HG03103 (cell line): ENCODE results near the gene NECAB2.

Experiments
- ATAC-seq: cut with Tn5 transposase; IDR thresholded peaks from one replicate; pipeline ENCODE4 v1.9.1; 2021; ENCODE audit warnings: low read depth; ENCODE audit not compliant: unreplicated experiment

Gene NECAB2

DNA sequence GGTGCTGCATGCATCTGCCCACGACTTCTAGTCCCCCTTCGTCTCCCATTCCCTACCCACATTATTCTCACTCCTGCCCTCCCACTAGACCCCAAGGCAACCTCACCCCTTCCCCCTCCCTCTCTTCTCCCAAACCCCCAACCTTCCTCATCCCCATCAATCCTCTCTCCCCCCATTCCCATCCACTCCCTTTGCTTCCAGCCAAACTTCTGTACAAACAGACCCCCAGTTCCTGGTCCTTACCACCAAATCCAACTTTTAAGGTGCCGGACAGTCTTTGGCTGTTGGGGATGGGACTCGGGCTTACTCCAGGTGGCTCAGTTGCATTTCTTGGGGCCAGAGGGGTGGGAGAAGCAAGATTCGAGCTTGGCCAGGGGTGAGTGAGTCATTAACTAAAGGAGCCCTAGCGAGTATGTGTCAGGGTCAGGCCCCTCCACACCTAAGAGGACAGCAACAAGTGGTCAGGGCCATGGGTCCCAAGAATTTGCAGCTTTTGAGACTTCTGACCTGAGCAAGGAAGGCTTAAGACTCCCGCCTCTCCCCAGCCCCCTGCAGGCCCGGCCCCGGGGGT, 74.3 kb downstream of the NECAB2 start, which contains the start of gene SLC38A8:
Gene SLC38A8, minus strand, starts transcription at position 488 of the 571 bp plus-strand sequence. CDS start 638 bp downstream, outside the sequence.
- ATAC-seq = no peak

DNA sequence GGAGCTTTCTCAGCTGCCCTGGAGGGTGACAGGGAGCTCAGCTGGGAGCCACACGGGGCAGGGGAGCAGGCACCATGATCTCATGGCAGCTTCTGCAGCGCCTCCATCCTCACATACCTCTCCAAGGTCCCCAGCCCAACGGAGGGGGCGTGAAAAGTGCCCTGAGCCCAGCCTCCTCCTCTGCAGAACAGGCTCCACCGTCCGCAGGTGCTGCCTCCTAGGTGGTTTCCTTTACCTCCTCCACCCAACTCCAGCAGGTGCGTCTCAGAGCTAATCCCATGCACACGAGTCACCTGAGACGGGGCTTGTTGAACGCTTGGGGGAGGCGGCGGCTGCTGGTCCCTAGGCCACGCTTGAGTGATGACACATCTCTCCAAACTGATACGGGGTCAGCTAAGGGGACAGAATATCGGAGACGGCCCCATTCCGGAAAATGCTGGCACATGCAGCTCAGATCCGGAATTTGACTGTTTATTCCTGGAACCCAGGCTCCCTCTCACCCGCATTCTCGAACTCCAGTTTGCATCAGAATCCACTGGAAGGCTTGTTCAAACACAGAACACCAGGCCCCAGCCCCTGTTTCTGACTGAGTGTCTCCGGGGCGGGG, 74.9 kb downstream of the NECAB2 start:
- ATAC-seq = no peak

DNA sequence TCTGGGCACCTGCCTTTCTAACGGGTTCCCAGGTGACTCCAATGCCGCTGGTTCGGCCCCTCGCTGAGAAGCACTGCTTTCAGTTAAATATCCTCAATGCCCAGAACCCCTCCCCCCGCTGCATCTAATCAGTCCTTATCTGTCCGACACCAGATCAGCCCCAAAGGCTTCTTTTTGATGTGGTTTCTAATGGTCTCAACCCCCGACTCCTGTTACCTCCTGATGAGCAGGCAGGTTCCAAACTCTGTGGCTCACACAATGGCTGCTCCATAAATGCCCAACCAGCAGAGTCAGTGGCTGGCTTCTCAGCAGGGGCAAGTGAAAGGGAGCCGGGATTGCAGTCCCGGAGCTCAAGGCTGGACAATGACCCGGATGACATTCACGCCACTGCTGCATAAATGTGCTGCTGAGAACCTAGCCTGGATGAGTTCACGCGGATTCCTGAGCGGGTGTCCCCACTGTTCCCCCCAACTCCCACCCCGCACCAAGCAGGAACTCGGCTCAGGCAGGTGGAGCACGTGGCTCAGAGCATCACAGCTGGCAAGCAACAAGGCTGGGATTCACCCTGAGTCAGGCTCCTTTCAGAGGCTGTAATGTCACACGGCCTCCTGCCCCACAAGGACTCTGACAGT, 75.6 kb downstream of the NECAB2 start:
- no peak for ATAC-seq

DNA sequence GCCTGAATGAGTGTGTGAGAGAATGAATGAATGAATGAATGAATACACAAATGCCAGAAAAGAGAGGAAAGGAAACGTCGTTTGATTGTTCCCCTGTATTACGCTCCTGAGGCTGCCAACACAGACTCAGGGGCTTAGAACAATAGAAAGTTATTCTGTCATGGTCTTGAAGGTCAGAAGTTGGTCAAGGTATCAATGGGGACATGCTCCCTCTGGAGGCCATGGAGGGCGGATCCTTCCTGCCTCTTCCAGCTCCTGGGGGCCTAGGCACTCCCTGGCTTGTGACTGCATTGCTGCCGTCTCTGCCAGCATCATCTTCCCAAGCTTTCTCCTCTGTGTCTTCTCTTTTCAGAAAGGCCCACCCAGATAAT, 76.1 kb downstream of the NECAB2 start:
- no peak for ATAC-seq

DNA sequence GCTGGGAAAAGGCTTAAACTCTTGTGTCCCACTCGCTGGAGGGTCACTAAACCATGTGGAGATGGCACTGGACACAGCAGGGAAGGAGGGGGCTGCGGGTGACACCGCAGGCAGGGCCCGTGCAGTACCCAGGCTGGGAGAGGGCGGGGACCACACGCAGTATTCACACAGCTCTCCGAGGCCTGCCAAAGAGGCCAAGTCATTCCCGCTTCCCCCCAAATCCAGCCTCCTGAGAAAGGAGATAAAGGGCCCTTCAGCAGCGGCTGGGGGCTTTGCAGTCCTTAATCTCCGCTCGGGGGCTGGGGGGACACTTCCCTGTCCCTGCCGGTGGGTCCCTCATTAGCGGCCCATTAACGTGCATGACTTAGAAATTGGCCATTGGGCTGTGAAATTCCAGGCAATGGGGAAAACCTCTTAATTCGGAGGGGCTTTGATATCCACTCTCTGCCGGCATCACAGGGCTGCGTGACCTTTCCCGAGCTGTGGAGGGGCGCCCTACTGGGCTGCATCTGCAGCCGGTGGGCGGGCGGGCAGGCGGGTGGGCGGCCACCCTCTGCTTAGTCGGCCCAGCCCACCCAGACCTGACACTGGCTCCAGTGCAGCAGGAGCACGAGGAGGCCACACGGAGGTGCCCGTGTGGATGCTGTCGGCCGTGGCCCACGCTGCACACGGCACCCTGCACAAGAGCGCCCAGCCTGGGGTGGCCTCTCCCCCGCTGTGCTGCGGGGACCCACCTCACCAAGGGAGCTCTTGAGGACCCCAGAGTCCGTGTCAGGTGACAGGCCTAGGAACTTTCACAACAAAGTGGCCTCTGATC, 77.2 kb downstream of the NECAB2 start:
- ATAC-seq = no peak

DNA sequence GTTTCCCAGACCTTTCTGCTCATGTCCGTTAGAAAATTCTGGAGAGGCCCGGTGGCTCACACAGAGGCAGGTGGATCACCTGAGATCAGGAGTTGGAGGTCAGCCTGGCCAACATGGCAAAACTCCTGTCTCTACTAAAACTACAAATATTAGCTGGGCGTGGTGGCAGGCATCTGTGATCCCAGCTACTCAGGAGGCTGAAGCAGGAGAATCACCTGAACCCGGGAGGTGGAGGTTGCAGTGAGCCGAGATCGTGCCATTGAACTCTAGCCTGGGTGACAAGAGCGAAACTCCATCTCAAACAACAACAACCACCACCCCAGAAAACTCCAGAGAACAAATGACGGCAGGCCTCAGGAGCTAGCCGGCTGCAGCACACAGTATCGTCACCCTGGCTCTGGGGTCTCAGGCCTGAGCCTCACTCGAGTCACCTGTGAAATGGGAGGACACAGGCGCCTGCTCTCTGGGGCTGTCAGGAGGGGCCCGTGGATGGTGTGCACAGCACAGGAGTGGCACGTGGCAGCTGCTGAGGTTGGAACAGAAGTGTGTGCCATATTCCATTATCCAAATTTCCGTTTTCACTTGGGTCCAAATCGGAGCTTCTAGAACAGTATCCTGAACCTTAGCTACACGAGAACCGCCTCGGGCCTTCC, 77.9 kb downstream of the NECAB2 start:
- ATAC-seq = no peak

DNA sequence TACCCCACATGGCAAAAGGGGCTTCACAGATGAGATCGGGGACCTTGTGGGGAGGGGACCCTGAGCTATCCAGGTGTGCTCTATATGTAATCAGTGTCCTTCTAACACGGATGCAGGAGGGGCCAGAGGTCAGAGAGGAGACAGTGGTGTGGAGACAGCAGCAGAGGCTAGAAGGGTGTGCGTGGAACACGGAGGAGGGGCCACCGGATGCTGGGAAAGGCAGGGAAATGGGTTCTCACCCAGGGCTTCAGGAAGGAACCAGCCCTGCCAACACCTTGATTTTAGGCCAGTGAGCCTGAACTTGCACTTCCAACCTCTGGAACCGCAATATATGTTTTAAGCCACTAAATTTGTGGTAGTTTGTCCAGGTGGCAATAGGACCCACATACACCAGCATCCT, 79.2 kb downstream of the NECAB2 start:
- no peak for ATAC-seq

DNA sequence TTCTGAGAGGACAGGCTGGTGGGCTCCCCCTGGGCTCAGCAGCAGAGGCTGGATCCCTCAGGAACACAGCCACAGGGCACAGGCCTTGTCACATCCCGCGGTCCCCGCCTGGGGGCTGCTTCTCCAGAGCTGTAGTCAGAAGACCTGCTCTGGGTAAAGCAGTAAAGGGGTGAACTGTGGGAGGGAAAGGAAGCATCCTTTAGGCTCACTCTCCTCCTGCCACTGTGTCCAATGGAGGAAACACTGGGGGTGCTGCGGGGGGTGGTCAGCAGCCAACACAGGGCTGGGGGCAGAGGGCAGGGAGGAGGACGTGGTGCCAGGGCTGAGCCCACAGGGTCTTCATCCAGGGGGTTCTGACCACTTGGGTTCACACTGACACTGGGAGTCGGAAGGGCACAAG, 79.6 kb downstream of the NECAB2 start:
- ATAC-seq = no peak

DNA sequence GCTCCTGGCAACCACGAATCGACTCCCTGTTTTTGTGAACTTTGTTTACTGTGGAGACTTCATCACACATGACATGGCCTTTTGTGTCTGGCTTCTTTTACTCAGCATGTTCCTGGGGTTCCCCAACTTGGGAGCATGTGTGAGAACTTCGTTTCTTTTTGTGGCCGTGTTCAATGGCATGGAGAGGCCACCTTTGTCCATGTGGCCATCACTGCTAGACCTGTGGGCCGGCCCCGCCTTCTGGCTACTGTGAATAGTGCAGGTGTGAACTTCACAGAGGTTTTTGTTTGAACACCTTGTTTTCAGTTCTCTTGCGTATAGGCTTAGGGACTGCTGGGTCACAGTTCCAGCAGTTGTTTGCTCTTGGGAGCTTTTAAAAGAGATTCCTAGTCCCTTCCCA, 80.2 kb downstream of the NECAB2 start:
- no peak for ATAC-seq

DNA sequence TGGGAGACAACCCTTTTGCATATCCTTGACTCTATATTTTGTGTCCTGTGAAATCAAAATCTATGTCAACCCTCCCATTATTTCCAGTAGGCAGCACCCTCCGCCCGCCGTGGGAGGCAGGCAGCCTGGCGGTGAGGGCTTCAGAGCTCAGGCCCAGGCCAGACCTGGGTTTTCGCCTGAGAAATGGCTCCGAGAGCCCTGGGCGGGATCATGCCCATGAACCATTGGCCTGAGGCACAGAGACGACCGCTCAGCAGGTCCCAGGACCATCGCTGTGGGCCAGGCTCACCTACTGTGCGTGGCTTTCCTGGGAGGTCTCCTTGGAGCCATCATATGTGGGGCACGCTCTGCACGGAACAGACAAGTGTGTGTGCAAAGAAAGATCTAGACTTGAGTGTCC, 80.8 kb downstream of the NECAB2 start:
- ATAC-seq = no peak

DNA sequence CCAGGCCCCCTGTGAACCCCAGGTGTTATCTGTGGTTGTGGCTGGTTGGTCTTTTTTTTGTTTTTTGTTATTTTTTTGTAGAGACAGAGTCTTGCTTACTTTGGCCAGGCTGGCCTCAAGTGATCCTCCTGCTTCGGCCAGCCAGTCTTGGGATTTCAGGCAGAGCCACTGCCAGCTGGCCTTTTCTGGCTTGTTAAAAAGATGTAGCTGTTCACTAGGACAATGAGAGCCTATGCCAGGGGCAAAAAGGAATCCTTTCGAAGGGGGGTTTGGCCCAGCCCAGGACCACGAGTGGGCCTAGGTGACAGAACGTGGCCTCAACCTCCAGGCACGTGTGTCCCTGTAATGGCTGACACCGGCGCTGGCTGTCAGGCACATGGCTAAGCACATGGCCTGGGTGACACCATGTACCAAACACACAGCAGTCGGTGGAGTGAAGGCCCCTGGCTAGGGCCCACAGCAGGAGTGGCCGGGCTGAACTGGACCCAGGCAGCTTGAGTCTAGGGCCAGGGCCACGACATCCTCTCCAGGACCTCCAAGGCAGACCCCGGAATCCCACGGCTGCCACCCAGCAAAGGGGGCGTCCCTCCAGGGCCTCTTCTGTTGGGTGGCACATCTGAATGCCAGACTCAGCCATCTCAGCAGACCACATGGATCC, 81.5 kb downstream of the NECAB2 start:
- ATAC-seq = no peak

DNA sequence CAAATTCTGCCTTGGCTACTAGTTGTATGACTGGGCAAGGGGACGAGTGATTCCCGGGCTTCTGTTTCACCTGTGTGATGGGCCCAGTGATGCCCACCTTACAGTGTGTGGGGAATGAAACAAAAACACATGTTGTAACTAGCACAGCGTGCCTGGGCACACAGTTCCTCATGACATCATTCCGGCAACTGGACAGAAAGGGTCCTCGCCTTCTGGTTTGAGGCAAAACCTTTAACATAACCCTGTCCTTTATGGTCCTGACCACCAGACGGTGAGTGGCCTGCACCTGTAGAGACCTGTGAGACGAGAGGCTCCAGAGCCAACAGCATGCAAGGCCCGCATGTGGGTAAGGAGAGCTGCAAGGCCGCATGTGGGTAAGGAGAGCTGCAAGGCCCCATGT, 82.3 kb downstream of the NECAB2 start:
- no peak for ATAC-seq

DNA sequence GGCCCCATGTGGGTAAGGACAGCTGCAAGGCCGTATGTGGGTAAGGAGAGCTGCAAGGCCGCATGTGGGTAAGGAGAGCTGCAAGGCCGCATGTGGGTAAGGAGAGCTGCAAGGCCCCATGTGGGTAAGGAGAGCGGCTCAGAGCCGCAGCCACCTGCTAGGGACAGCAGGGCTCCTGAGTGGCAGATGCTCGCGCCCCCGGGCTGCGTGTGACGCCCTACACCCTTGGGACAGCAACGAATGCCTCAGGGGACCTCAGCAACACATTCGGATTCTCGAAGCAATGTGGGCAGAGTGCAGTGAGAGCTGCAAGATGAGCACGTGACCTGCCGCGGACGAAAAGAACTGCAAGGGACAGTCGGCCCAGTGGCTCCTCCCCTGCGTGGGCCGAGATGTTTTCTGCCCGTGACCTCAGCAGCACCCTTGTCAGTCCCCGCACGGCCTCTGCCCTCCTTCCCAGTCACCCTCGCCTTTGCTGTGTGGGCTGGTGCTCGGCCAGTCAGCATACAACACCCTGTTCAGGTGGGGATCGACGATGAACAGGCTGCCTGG, 84.1 kb downstream of the NECAB2 start:
- no peak for ATAC-seq
